DND-41 (cell line): ENCODE data around the gene RBMX.
"Not testable (repeated sequence)": the region's sequence is repeated elsewhere in the genome, so short reads cannot be mapped to it uniquely, and the experiment has no call there.

Experiments used
- CTCF ChIP-seq: IDR thresholded peaks from 2 replicates; pipeline ENCODE4 v1.5.1; 2012; ENCODE audit warnings: borderline replicate concordance, low read length, moderate library complexity, mild to moderate bottlenecking; ENCODE audit not compliant: poor library complexity, severe bottlenecking; ENCODE audit errors: extremely low read depth
- EZH2 ChIP-seq: IDR thresholded peaks from 3 replicates; pipeline ENCODE4 v1.6.1; 2012; ENCODE audit warnings: borderline replicate concordance, low read depth, mild to moderate bottlenecking, moderate library complexity, low read length, inconsistent platforms; ENCODE audit not compliant: severe bottlenecking

- TF ChIP-seq CTCF, EZH2: not testable (repeated sequence)
Observed at GRCh38 chrX:136921438-136921837, 40.9 kb upstream of the RBMX start.
